Midbrain (tissue), 1 donor: ENCODE results near the gene RBBP9.
A peak's percentile ranks its signal among the peaks of the same experiment; 100 is the strongest.
"Not testable (repeated sequence)": the region's sequence is repeated elsewhere in the genome, so short reads cannot be mapped to it uniquely, and the experiment has no call there.

Experiments
- DNase-seq: peaks from one replicate; lab custom pipeline; 2025; lab: John Stamatoyannopoulos, UW

The RBBP9 gene

GRCh38 chr20:18504479-18505060 is 7.5 kb upstream of the RBBP9 start:
- no peak for DNase-seq

GRCh38 chr20:18501672-18502071 is 4.6 kb upstream of the RBBP9 start:
- DNase-seq = not testable (repeated sequence)

GRCh38 chr20:18497603-18498002 is 578 bp upstream of the RBBP9 start:
- DNase-seq = no peak

GRCh38 chr20:18496042-18496441 is 983 bp downstream of the RBBP9 start:
- no peak for DNase-seq

- no peak for DNase-seq
Measured at GRCh38 chr20:18488301-18488700, 8.7 kb downstream of the RBBP9 start.

GRCh38 chr20:18481596-18481995 is 15.4 kb downstream of the RBBP9 start:
- no peak for DNase-seq

GRCh38 chr20:18477821-18478220 is 19.2 kb downstream of the RBBP9 start:
- DNase-seq = no peak

GRCh38 chr20:18477218-18477617 is 19.8 kb downstream of the RBBP9 start:
- no peak for DNase-seq

GRCh38 chr20:18466894-18467730 is 29.9 kb downstream of the RBBP9 start, which contains the start of the genes DZANK1 and POLR3F:
Gene DZANK1, minus strand, starts transcription at chr20:18467030. Its CDS starts 1,672 bp downstream, at chr20:18465358.
Gene POLR3F, plus strand, starts transcription at chr20:18467390. Its CDS starts 117 bp downstream, at chr20:18467507.
- peak; percentile 98 for DNase-seq

- no peak for DNase-seq
Measured at GRCh38 chr20:18466574-18466893, 30.5 kb downstream of the RBBP9 start.

- no peak for DNase-seq
Measured at GRCh38 chr20:18465536-18466200, 31.4 kb downstream of the RBBP9 start.

- DNase-seq = no peak
Measured at GRCh38 chr20:18456600-18456999, 40.4 kb downstream of the RBBP9 start.

- no peak for DNase-seq
Measured at GRCh38 chr20:18443886-18444285, 53.1 kb downstream of the RBBP9 start.

GRCh38 chr20:18440403-18440802 is 56.6 kb downstream of the RBBP9 start:
- no peak for DNase-seq

GRCh38 chr20:18436847-18437246 is 60.2 kb downstream of the RBBP9 start:
- DNase-seq = no peak
